HG03521 (cell line): ENCODE measurements around the gene MAP10.

Experiments
- ATAC-seq: cut with Tn5 transposase; IDR thresholded peaks from one replicate; pipeline ENCODE4 v1.9.1; 2021; ENCODE audit warnings: mild to moderate bottlenecking, moderate library complexity; ENCODE audit not compliant: unreplicated experiment

The MAP10 gene

GRCh38 chr1:232795497-232796053 lies 9.6 kb upstream of the MAP10 start:
- no peak for ATAC-seq

DNA sequence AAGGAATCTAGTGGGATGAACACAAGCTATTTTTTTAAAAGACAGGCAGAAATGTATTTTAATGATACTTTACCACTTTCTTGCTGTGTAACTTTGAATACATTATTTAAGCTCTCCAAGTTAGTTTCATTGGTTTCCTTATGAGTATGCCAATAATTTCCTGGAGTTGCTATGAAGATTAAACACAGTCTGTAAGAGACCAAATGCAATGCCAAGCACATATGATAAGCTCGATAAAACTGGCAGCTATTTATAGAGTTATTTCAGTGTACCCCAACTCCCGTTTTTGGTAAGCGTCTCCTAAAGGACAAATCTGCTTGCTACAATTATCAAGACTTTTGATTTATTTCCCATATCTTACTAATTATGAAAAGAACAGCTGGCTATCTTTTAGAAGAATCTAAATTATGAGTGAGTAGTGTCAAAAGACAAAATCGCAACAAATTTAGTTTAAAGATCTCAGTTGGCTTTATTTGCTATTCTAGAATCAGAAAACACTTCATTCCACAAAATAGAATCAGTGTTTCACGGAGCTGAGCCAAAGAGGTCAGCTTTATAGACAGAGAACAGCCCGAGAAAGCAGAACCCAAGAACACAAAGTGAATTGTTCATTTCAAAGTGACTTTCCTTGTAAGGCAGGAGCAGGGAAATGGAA lies 7.2 kb upstream of the MAP10 start:
- no peak for ATAC-seq

DNA sequence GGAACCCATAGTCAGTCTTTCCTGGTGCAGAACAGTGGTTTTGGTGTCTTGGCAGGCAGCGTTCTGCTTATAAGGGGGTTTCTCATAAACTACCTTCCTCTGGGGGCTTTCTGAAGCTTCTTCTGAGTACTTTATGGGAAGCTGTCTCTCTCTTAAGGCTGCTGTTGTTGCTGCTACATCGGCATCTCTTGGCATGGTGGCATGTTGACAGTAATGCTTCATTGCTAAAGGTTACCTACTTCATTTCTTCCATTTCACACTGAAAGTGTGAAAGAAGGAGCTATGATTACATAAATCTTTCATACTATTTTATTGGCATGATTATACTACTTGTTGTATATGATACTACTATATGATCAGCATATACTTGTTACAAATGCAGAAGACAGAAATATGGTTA lies 6.3 kb upstream of the MAP10 start:
- no peak for ATAC-seq

GRCh38 chr1:232806186-232806510 lies 932 bp downstream of the MAP10 start:
- no peak for ATAC-seq

- no peak for ATAC-seq
Observed at GRCh38 chr1:232810856-232811255, 5.6 kb downstream of the MAP10 start.

GRCh38 chr1:232812560-232812959 lies 7.3 kb downstream of the MAP10 start:
- no peak for ATAC-seq

GRCh38 chr1:232813097-232813496 lies 7.9 kb downstream of the MAP10 start:
- ATAC-seq, result no peak

GRCh38 chr1:232813760-232814159 lies 8.5 kb downstream of the MAP10 start:
- ATAC-seq, result no peak

GRCh38 chr1:232816324-232816723 lies 11.1 kb downstream of the MAP10 start:
- no peak for ATAC-seq

GRCh38 chr1:232818040-232818439 lies 12.8 kb downstream of the MAP10 start:
- ATAC-seq, result no peak

DNA sequence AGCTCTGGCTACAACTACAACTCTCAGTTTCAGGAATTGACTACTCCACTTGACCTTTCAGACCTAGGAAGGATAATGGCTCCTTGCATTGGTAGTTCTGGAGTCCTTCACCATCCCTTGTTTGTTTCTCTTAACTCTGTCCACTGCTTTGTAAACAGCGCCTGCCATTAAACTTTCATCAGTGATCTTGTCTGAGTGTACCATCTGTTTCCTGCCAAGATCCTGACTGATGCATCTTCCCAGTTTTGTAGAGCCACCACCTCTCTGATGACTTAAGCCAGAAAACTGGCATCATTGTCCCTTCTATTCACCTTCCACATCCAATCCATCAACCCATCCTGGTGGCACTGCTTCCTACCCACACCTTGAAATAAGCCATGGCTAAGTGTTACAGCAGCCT lies 15.2 kb downstream of the MAP10 start:
- no peak for ATAC-seq

DNA sequence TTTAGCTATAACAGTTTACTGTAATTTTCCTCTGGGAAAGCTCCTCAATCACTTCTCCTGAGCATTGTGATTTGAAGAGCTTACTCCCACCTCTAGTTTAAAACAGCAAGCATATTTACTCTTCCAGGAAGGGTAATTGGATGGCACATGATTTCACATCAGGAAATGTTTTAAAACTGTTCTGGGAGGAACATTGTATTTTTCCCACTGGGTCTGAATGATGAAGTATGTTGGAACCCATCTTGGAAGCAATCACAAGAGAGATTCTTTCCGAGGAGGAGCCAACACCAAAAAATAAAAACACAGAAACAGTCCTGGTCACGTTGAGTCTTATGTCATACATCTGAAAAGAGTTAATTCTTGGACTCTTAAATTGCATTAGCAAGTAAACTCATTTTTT lies 17.3 kb downstream of the MAP10 start:
- ATAC-seq, result no peak

- ATAC-seq, result no peak
Observed at GRCh38 chr1:232826318-232826717, 21.1 kb downstream of the MAP10 start.

GRCh38 chr1:232830661-232831060 lies 25.4 kb downstream of the MAP10 start:
- no peak for ATAC-seq

- ATAC-seq, result no peak
Observed at GRCh38 chr1:232831895-232832294, 26.7 kb downstream of the MAP10 start.

- ATAC-seq, result no peak
Observed at GRCh38 chr1:232834066-232834465, 28.9 kb downstream of the MAP10 start.

- ATAC-seq, result no peak
Observed at GRCh38 chr1:232835166-232835565, 29.9 kb downstream of the MAP10 start.

DNA sequence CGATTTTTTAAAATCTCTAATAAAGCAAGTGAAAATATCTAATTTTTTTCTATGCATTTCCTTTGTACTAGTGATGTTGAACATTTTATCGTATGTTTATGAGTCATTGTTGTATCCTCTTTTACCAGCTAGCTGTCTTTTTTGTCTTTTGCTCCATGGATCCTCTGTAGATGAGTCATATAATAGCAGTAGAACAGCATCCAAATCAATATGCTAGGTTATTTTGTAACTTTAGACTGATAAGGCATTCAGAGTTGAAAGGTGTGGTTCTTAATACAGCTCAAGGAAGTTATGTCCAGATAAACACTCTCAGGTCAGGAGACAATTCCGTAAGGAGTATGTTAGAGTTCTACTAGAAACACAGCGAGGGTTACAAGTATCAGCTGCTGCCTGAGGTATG lies 31.9 kb downstream of the MAP10 start:
- ATAC-seq, result no peak

- no peak for ATAC-seq
Observed at GRCh38 chr1:232841823-232842565, 36.8 kb downstream of the MAP10 start.

- no peak for ATAC-seq
Observed at GRCh38 chr1:232844791-232845190, 39.6 kb downstream of the MAP10 start.

- no peak for ATAC-seq
Observed at GRCh38 chr1:232845406-232845955, 40.3 kb downstream of the MAP10 start.

GRCh38 chr1:232851532-232851931 lies 46.3 kb downstream of the MAP10 start:
- ATAC-seq, result no peak
